ENCODE results near the gene PRR16.

- TF ChIP-seq CTCF (IDR thresholded peaks at IDR 0.05) (no peak), ZFX (IDR thresholded peaks at IDR 0.05; ENCODE audit: borderline replicate concordance) (no peak)
These were observed 957 bp upstream of the PRR16 start for GRCh38 chr5:120463006-120463680.

All from 22Rv1 (cell line).